H54 (cell line): ENCODE results near the gene KRT16.
"Not testable (repeated sequence)": the region's sequence is repeated elsewhere in the genome, so short reads cannot be mapped to it uniquely, and the experiment has no call there.

Source experiments
- DNase-seq: peaks from one replicate; pipeline ENCODE4 v3.0.0; 2011; ENCODE audit warnings: low spot score, mixed read lengths; ENCODE audit not compliant: insufficient read length
- FAIRE-seq: peaks from 3 replicates; lab custom pipeline; 2011; peaks lifted over from hg19 to GRCh38; lab: Jason Lieb, UNC
- POLR2A ChIP-seq: IDR thresholded peaks from 2 replicates; pipeline ENCODE4 v1.6.1; 2011; ENCODE audit warnings: low read depth, mild to moderate bottlenecking, low read length

Gene KRT16

DNA sequence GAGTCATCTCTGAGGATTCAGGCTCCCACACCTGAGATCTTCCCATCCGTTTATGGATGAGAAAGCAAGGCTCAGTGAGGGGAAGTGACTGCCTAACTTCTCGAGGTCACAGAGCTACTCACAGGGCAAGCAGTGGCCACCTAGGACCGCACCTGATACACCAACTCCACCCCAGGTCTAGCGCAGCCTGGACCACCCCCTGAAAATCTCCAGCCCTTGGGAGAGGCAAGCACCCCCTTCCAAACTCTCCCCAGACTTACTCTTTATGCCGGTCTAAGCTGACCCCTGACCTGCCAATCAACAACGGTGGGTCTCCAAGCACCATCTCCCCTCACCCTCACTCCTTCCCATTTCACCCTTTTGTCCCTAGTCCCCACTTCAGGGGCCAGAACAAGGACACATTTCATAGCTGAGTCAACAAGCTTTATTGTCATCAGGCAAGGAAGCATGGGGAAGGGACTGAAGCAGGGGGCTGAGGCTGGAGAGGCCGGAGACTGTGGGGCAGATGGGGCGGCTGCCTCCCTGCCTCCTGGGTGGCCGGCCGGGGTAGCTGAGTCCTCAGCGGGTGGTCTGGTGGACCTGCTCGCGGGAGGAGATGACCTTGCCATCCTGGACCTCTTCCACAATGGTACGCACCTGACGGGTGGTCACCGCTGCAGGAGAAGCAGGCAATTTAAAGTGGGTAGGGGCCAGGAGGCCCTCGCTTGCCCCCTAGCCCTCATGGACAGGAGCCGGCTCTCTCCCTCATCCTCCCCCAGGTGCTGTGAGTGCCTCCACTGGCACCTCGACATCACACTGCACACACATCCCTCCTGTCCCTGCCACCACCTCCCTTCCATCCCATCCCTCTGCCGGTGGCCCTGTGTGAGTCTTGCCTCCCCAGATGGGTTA lies 6.7 kb upstream of the KRT16 start:
- no peak for TF ChIP-seq POLR2A
- DNase-seq = no peak
- no peak for FAIRE-seq

DNA sequence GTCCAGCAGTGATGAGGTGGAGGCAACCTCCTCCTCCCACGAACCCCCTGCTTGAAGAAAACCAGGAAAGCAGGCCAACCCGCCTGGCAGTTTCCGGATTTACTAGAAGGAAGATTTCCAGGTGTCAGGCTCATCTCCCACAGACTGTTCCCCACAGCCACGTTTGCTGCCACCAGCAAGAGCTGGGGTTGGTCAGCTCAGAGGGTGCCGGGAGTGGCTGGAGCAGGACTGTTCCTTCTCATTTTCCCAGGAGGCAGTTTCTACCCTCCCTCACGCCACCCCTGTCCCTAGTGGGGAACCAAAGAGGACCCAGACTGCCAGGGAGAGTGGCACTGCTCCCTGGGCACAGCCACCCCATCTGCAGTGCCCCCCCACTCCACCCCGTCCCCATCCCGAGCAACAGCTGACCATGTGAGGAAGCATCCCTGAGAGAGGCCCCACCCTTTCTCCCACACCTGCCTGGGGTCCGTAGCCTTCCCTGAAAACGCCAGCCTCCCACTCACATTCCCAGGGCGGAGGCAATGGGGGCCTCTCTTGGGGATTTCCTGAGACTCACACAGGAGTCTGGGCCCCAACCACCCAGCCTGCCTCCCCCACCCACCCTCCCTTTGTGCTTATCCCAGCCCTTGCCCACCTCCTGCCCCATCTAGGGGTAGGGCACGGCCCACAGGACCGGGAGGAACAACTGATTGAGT lies 5.9 kb upstream of the KRT16 start:
- no peak for FAIRE-seq
- TF ChIP-seq POLR2A = no peak
- no peak for DNase-seq

GRCh38 chr17:41617698-41618097 lies 5.1 kb upstream of the KRT16 start:
- TF ChIP-seq POLR2A = no peak
- FAIRE-seq (no peak), DNase-seq (no peak)

DNA sequence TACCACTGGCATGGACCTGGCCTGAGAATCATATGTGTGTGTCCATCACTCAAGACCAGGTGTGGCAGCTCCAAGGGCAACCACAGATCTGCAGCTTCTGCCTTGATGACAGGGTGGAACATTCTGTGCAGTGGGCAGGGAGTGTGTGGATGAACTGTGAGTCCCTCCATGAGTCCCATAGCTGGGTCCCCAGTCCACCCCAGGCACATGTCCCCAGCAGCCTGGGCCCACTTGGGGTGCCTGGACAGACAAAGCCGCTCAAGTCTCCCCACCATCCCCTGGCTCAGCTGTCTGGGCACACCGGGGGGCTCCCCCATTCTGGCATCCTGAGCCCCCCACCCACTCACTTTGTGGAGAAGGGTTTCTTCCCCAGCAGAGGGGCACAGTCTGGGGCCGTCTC lies 4.6 kb upstream of the KRT16 start:
- no peak for DNase-seq
- no peak for TF ChIP-seq POLR2A
- no peak for FAIRE-seq

DNA sequence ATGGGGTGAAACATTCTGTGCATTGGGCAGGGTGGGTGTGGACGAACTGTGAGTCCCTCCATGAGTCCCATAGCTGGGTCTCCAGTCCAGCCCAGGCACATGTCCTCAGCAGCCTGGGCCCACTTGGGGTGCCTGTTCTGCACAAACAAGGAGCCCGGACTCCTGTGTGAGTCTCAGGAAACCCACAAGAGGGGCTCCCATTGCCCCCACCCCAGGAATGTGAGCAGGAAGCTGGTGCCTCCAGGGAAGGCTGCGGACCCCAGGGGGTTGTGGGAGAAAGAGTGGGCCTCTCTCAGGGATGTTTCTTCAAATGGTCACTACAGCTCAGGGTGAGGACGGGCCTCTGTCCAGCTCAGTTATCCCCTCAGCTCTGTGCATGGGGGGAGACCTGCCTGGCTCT lies 3.9 kb upstream of the KRT16 start:
- not testable (repeated sequence) for FAIRE-seq, DNase-seq

DNA sequence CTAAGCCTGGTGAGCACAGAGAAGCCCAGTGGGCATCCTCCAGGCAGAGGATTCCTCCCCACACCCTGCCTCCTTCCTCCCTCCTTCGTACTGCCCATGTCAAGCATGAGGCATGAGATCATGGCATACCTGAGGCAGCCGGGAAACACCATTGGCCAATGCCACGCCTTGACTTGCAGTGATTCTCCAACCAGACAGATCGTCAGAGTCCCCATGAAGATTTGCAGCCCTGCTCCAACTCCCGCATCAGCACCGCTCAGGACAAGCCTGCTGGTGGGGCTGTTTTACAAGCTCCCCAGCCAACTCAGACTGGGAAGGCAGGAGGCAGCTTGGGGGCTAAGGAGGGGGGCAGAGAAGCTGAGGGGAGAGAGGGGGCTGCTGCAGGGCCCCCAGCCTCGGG lies 2.9 kb upstream of the KRT16 start:
- DNase-seq = no peak
- TF ChIP-seq POLR2A = no peak
- FAIRE-seq = no peak

- FAIRE-seq, DNase-seq: not testable (repeated sequence)
These were observed 2.2 kb upstream of the KRT16 start for GRCh38 chr17:41614767-41615166.

- no peak for TF ChIP-seq POLR2A
- FAIRE-seq = no peak
These were observed 1.5 kb upstream of the KRT16 start for GRCh38 chr17:41614098-41614497.

DNA sequence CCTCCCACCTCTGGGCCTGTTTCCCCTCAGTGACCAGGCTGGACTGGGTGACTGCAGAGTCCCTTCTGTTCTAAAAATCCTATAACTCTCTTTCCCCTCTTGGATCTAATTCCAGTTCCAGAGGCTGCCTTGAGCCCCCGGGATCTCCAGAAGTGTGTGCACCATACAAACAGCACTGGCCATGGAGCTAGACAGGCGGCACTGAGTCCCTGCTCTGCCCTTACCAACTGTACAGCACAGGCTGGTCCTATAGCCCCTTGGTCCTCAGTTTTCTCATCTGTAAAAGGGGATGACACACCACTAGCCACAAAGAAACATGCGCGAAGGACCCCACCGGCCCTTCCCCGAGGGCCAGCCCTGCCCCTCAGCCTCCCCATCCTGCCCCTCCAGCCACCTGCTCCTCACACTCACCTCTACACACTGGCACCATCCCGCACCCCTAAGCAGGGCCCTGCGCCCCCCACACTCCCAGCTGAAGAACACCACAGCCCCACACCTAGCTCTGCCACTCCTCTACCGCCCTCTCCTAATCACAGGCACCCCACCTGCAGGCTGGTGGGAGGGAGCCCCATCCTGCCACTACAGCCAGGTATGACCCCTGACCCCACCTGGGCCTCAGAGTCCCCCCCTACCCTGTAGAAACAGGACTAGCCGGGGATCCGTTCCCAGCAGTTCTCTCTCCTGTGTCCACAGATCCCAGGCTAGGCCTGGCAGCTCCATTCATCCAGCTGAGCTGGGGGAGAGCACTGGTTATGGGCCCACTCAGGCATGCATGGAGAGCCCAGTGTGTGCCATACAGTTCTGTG lies 913 bp upstream of the KRT16 start:
- FAIRE-seq (no peak), DNase-seq (no peak)
- no peak for TF ChIP-seq POLR2A

More at GRCh38 chr17:41614098-41614497, 1.5 kb upstream of the KRT16 start:
- no peak for DNase-seq

GRCh38 chr17:41610965-41611640 lies 1.5 kb downstream of the KRT16 start:
- TF ChIP-seq POLR2A = no peak
- no peak for FAIRE-seq
- DNase-seq = no peak

GRCh38 chr17:41610061-41610517 lies 2.5 kb downstream of the KRT16 start:
- FAIRE-seq, DNase-seq: not testable (repeated sequence)

- not testable (repeated sequence) for FAIRE-seq, DNase-seq
These were observed 5.6 kb downstream of the KRT16 start for GRCh38 chr17:41606930-41607329.

GRCh38 chr17:41602524-41602923 lies 10.0 kb downstream of the KRT16 start:
- FAIRE-seq (no peak), DNase-seq (no peak)
- TF ChIP-seq POLR2A = no peak
